ENCODE results near the gene NAGA.

- no peak for TF ChIP-seq CTCF (IDR thresholded peaks at IDR 0.05)
- TF ChIP-seq EP300 (IDR thresholded peaks at IDR 0.05) = no peak
- TF ChIP-seq POLR2A (IDR thresholded peaks at IDR 0.05) = no peak
These were observed 35.4 kb downstream of the NAGA start for GRCh38 chr22:42035256-42035655.
